Liver (tissue), 1 donor: ENCODE results near the gene KCNA10.

Experiments used
- REST ChIP-seq: IDR thresholded peaks from 2 replicates; pipeline ENCODE4 v1.6.1; 2016; ENCODE audit warnings: antibody characterized with exemption, mild to moderate bottlenecking
- TF ChIP-seq, protein P1 (sequence below): IDR thresholded peaks from 2 replicates; pipeline ENCODE4 v1.6.1; 2016; ENCODE audit warnings: antibody characterized with exemption

DNA sequence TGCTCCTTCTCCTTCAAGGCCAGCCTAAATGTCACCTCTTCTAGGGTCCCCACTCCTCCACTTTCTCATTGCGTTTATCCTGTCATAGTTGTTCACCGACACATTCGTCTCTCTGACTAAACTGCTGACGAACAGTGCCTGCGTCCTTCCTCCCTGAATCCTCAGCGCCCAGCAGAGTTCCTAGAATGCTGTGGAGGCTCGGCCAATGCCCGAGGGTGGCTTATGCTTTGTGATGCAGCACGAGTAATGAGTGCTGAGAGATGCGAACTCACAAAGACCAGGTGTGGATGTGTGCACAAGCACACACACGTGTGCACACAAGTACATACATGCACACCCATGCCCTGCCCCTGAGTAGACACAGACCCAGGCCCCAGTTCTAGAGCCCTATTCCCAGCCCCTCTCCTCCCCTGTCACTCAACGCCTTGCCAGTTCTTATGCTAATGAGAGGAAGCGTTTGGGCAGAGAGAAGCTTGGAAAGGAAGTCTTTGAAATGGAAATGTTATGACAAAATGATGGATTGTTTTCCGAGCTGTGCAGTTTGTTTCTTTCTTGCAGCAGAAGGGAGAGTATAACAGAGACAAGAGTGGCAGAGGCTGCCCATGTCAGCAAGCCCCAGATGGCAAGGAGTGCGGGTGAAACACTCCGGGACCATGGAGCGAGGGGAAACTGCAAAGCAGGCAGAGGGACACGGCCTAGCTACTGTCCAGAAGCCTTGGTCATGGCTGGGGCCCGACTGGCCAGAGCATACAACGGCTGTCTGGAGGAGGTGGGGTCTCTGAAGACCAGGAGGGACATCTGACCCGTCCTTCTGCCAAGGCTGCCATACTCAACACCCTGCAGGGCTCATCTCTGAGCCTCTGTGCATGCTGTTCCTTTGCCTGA lies 24.2 kb downstream of the KCNA10 start:
- no peak for TF ChIP-seq REST
- TF ChIP-seq, protein P1, sequence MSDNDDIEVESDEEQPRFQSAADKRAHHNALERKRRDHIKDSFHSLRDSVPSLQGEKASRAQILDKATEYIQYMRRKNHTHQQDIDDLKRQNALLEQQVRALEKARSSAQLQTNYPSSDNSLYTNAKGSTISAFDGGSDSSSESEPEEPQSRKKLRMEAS = no peak
